ENCODE measurements around the gene NEURL2.

The NEURL2 gene

GRCh38 chr20:45909817-45910669, 19.0 kb upstream of the NEURL2 start:
- H3K27ac Mint-ChIP-seq: peak overlapping the region; percentile 44 to 91 (median 62)
- peaks cover 17% of the 10 kb centered on the region for H3K4me1 Mint-ChIP-seq
- H3K4me3 Mint-ChIP-seq: peak overlapping the region; percentile 69 to 77 (median 75)
- H3K9me3 Mint-ChIP-seq: no peaks in the 10 kb centered on the region
- H3K36me3 Mint-ChIP-seq (ENCODE audit: low read depth): peaks cover 31% of the 10 kb centered on the region
- TF ChIP-seq, protein P1, sequence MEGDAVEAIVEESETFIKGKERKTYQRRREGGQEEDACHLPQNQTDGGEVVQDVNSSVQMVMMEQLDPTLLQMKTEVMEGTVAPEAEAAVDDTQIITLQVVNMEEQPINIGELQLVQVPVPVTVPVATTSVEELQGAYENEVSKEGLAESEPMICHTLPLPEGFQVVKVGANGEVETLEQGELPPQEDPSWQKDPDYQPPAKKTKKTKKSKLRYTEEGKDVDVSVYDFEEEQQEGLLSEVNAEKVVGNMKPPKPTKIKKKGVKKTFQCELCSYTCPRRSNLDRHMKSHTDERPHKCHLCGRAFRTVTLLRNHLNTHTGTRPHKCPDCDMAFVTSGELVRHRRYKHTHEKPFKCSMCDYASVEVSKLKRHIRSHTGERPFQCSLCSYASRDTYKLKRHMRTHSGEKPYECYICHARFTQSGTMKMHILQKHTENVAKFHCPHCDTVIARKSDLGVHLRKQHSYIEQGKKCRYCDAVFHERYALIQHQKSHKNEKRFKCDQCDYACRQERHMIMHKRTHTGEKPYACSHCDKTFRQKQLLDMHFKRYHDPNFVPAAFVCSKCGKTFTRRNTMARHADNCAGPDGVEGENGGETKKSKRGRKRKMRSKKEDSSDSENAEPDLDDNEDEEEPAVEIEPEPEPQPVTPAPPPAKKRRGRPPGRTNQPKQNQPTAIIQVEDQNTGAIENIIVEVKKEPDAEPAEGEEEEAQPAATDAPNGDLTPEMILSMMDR (IDR thresholded peaks at IDR 0.05; ENCODE audit: unreplicated experiment in 3 of 3): no peak
- no peaks in the 10 kb centered on the region for H3K27me3 Mint-ChIP-seq (ENCODE audit: low read depth)

DNA sequence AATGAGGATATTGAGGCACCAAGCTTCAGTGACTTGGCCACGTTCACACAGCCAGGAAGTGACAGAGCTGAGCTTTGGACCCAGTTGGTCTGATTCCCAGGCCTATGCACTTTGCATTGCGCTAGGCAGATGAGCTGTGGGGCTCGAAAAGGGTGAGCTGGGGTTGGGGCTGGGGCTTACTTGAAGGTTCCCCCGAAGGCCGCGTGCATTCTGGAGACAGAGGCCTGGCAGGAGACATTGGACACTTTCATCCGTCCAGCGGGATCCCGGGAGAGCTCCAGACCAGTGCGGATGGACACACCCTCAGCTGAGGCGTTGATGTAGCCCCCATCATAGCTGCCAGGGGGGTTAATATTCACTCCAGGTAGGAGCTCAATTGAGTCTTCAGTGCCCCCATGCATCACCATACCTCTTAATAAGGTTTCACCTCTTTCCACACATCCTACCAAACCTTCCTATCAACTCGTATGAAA, 18.4 kb upstream of the NEURL2 start:
- H3K9me3 Mint-ChIP-seq: no peaks in the 10 kb centered on the region
- TF ChIP-seq, protein P1 (IDR thresholded peaks at IDR 0.05; ENCODE audit: unreplicated experiment in 3 of 3): no peak
- H3K27ac Mint-ChIP-seq: no peak overlapping the region
- no peaks in the 10 kb centered on the region for H3K27me3 Mint-ChIP-seq (ENCODE audit: low read depth)
- peaks cover 13% of the 10 kb centered on the region for H3K4me1 Mint-ChIP-seq
- peak overlapping the region in 2 of 3 experiments; percentile 19 to 28 for H3K4me3 Mint-ChIP-seq
- H3K36me3 Mint-ChIP-seq (ENCODE audit: low read depth): peaks cover 37% of the 10 kb centered on the region

GRCh38 chr20:45908084-45908483, 17.1 kb upstream of the NEURL2 start:
- Mint-ChIP-seq H3K27me3 (ENCODE audit: low read depth) (no peaks in the 10 kb centered on the region), H3K36me3 (ENCODE audit: low read depth) (peaks cover 43% of the 10 kb centered on the region), H3K9me3 (no peaks in the 10 kb centered on the region), H3K27ac (no peak overlapping the region), H3K4me3 (no peak overlapping the region), H3K4me1 (peaks cover 11% of the 10 kb centered on the region)
- TF ChIP-seq, protein P1 (IDR thresholded peaks at IDR 0.05; ENCODE audit: unreplicated experiment in 3 of 3): no peak

- Mint-ChIP-seq H3K27ac (no peak overlapping the region), H3K4me1 (peaks cover 9% of the 10 kb centered on the region), H3K36me3 (ENCODE audit: low read depth) (peaks cover 44% of the 10 kb centered on the region), H3K27me3 (ENCODE audit: low read depth) (no peaks in the 10 kb centered on the region), H3K4me3 (no peak overlapping the region), H3K9me3 (no peaks in the 10 kb centered on the region)
- TF ChIP-seq, protein P1 (IDR thresholded peaks at IDR 0.05; ENCODE audit: unreplicated experiment in 3 of 3): no peak
Measured at GRCh38 chr20:45907219-45907948, 16.4 kb upstream of the NEURL2 start.

- Mint-ChIP-seq H3K36me3 (ENCODE audit: low read depth) (peaks cover 41% of the 10 kb centered on the region), H3K27me3 (ENCODE audit: low read depth) (no peaks in the 10 kb centered on the region)
Measured at GRCh38 chr20:45905505-45906079, 14.6 kb upstream of the NEURL2 start.

More at GRCh38 chr20:45905505-45906079, 14.6 kb upstream of the NEURL2 start:
- TF ChIP-seq, protein P1 (IDR thresholded peaks at IDR 0.05; ENCODE audit: unreplicated experiment in 3 of 3): no peak
- Mint-ChIP-seq H3K27ac (no peak overlapping the region), H3K9me3 (no peaks in the 10 kb centered on the region), H3K4me3 (no peak overlapping the region), H3K4me1 (peaks cover 3% of the 10 kb centered on the region)
